Omental fat pad (tissue), 4 donors: Measurements from ENCODE around the gene CENPK. TPM values are rescaled to one million over a fixed set of nuclear protein-coding genes. Genes with fewer than 3 reads are reported as not detected.
A peak's percentile ranks its signal among the peaks of the same experiment; 100 is the strongest.
"Not testable (repeated sequence)": the region's sequence is repeated elsewhere in the genome, so short reads cannot be mapped to it uniquely, and the experiment has no call there.

ENCODE experiments used
- ATAC-seq: fragments of 150-250 bp; one replicate; pipeline ENCODE4 v1.9.1; 2016; ENCODE audit warnings: mild to moderate bottlenecking, moderate library complexity; ENCODE audit not compliant: low FRiP score
- DNase-seq: peaks from one replicate; pipeline ENCODE4 v3.0.0-alpha.2; 2019; ENCODE audit warnings: low spot score
- total RNA-seq, 4 donors: library from RNA; depleted of rRNA; stranded (reverse); fragments of >200 nt; gene quantifications; one replicate each; pipeline ENCODE4 v1.1.0, GENCODE V29; 2016
- TF ChIP-seq, protein P1 (sequence below), 3 donors: fragments of 450-650 bp; IDR thresholded peaks; one replicate each; pipeline ENCODE4 v1.5.1; 2016 to 2017; ENCODE audit warnings: antibody characterized with exemption in 3 of 3, mild to moderate bottlenecking in 3 of 3, moderate library complexity in 2 of 3

Gene CENPK
- total RNA-seq, 4 donors from 2014 or later: 1.0 to 1.9 (median 1.3) TPM

DNA sequence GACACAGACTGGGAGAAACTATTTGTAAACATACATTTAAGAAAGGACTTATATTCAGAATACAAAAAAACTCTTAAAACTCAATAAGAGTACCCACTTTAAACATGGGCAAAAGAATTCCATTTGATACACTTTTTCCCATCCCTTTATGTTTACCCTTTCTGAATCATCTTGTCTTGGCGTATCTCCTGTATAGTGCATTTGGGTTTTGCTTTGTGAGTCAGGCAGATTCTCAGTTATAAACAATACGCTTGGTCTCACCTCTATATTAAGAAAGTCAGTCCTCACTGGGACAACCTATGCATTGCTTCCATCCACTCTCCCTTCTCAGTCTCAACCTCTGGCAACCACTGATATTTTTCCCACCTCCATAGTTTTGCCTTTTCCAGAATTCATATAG lies 54.0 kb downstream of the CENPK start:
- ATAC-seq: no peak

DNA sequence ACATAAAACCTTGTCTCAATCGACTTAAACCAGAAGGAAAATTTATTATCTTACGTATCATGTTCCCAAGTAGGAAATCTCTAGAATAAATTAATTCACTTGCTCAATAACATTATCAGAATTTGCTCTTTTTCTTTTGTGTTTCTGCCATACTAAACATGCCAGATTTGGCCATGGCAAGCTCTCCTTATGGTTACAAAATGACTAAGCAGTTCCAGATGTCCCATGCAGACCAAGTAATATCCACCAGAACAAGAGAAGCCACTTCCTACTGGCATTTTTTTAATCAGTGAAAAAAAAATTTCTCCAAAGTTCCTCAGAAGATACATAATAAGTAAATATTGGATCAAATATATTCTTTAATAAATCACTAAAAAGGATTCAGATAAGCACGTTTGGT lies 56.0 kb downstream of the CENPK start:
- ATAC-seq (no peak), DNase-seq (no peak)
- TF ChIP-seq, protein P1, sequence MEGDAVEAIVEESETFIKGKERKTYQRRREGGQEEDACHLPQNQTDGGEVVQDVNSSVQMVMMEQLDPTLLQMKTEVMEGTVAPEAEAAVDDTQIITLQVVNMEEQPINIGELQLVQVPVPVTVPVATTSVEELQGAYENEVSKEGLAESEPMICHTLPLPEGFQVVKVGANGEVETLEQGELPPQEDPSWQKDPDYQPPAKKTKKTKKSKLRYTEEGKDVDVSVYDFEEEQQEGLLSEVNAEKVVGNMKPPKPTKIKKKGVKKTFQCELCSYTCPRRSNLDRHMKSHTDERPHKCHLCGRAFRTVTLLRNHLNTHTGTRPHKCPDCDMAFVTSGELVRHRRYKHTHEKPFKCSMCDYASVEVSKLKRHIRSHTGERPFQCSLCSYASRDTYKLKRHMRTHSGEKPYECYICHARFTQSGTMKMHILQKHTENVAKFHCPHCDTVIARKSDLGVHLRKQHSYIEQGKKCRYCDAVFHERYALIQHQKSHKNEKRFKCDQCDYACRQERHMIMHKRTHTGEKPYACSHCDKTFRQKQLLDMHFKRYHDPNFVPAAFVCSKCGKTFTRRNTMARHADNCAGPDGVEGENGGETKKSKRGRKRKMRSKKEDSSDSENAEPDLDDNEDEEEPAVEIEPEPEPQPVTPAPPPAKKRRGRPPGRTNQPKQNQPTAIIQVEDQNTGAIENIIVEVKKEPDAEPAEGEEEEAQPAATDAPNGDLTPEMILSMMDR (IDR thresholded peaks at IDR 0.05): no peak

More for the DNA sequence above, 54.0 kb downstream of the CENPK start:
- DNase-seq: no peak
- TF ChIP-seq, protein P1 (IDR thresholded peaks at IDR 0.05): no peak

DNA sequence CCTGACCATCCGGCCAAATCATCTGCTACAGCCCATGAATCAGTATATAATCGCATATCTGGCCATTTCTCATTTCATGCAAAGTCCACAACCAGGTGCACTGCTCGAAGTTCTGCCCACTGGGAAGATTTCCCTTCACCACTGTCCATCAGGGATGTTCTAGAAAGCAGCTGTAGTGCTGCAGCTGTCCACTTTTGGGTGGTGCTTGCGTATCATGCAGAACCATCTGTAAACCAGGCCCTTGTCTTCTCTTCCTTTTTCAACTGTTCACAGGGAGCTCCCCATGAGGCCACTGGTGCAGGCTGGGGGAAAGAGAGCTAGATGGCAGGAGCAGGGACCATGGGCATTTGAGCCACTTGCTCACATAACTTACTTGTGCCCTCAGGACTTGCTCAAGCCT lies 73.8 kb downstream of the CENPK start:
- DNase-seq: no peak
- TF ChIP-seq, protein P1 (IDR thresholded peaks at IDR 0.05): no peak
- ATAC-seq: no peak

DNA sequence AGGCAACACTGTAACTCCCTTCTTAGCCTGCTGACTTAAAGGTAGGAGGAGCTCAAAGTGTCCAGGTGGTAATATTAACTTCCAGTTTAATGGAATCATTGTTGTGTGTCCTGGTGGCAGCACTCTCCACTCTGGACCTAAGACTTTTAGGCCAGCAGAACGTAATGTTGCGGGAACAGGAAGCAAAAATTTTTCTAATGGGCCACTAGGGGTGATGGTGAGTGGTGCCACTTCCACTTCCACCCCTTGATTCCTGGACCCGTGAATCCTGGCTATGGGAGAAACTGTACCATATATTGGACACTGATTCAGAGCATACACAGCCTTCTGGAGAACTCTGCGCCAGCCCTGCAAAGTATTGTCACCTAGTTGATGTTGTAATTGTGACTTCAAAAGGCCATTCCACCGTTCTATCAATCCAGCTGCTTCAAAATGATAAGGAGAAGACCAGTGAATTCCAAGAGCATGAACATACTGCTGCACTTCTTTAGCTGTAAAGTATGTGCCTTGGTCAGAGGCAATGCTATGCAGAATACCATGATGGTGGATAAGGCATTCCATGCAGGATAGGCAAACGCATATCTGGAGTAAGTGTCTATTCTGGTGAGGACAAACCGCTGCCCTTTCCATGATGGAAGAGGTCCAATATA lies 74.8 kb downstream of the CENPK start:
- ATAC-seq, DNase-seq: not testable (repeated sequence)

DNA sequence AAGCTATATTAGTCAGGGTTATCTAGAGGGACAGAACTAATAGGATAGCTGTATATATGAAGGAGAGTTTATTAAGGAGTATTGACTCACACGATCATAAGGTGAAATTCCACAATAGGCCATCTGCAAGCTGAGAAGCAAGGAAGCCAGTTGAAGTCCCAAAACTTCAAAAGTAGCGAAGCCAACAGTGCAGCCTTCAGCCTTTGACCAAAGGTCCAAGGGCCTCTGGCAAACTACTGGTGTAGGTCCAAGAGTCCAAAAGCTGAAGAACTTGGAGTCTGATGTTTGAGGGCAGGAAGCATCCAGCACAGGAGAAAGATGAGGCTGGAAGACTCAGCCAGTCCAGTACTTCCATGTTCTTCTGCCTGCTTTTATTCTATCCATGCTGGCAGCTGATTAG lies 76.2 kb downstream of the CENPK start:
- DNase-seq, ATAC-seq: not testable (repeated sequence)

DNA sequence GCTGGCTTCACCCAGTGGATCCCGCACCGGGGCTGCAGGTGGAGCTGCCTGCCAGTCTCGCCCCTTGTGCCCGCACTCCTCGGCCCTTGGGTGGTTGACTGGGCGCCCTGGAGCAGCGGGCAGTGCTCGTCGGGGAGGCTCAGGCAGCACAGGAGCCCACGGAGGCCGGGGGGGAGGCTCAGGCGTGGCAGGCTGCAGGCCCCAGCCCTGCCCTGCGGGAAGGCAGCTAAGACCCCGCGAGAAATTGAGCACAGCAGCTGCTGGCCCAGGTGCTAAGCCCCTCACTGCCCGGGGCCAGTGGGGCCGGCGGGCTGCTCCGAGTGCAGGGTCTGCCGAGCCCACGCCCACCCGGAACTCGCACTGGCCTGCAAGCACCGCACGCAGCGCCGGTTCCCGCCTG lies 77.6 kb downstream of the CENPK start:
- no peak for ATAC-seq
- DNase-seq: no peak
- TF ChIP-seq, protein P1 (IDR thresholded peaks at IDR 0.05): no peak

DNA sequence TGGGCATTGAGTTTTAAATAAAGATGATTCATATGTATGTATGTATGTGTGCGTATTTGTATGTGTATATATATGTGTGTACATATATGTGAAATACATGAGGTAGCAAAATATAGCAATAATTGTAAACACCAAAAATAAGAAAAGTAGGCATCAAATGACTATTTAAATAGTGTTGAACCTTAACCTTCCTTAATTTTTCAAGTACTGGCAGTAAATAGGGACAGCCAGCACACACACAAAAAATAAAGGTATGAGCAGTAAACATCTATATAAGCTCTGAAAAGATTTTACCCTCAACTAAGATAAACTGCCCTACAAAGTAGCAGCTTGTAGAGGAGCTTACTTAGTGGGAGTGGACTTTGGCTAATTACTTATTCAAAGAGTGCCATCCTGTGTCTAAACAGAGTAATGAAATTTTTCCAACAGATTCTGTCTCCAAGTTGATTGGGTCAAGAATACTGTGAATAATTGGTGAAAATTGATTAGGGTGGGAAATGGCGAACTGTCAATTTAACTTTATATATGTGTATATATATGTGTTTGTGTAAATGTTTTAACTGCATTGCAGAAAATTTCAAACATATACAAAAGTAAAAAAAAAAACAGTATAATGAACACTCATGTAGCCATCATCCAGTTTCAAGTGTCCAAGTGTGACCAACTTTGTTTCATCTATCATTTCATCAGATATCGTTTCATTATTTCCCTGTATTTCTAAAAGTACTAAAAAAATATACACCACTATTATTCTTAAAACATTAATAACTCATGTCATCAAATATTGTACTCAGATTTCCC lies 79.2 kb downstream of the CENPK start:
- TF ChIP-seq, protein P1 (IDR thresholded peaks at IDR 0.05): no peak
- DNase-seq (no peak), ATAC-seq (peak; percentile 52)
